Measurements from ENCODE around the gene CFAP61.

Gene CFAP61

GRCh38 chr20:20034486-20034885 is 17.8 kb upstream of the CFAP61 start:
- DNase-seq, result no peak

- DNase-seq, result no peak
Measured at GRCh38 chr20:20036756-20037155, 15.6 kb upstream of the CFAP61 start.

GRCh38 chr20:20037960-20038359 is 14.4 kb upstream of the CFAP61 start:
- no peak for DNase-seq

GRCh38 chr20:20038586-20038985 is 13.7 kb upstream of the CFAP61 start:
- DNase-seq, result no peak

- no peak for DNase-seq
Measured at GRCh38 chr20:20039752-20040387, 12.5 kb upstream of the CFAP61 start.

GRCh38 chr20:20051767-20052073 is 612 bp upstream of the CFAP61 start:
- DNase-seq, result no peak

- DNase-seq, result no peak
Measured at GRCh38 chr20:20060234-20060998, 8.1 kb downstream of the CFAP61 start.

GRCh38 chr20:20063941-20064702 is 11.8 kb downstream of the CFAP61 start:
- DNase-seq, result no peak

- DNase-seq, result no peak
Measured at GRCh38 chr20:20065361-20065760, 13.0 kb downstream of the CFAP61 start.

GRCh38 chr20:20070871-20071726 is 18.8 kb downstream of the CFAP61 start:
- DNase-seq, result no peak

- no peak for DNase-seq
Measured at GRCh38 chr20:20073801-20074371, 21.6 kb downstream of the CFAP61 start.

- no peak for DNase-seq
Measured at GRCh38 chr20:20075032-20075431, 22.7 kb downstream of the CFAP61 start.

- DNase-seq, result no peak
Measured at GRCh38 chr20:20076297-20077065, 24.1 kb downstream of the CFAP61 start.

- no peak for DNase-seq
Measured at GRCh38 chr20:20078041-20078440, 25.7 kb downstream of the CFAP61 start.

- no peak for DNase-seq
Measured at GRCh38 chr20:20079102-20079784, 26.9 kb downstream of the CFAP61 start.

GRCh38 chr20:20083807-20084206 is 31.5 kb downstream of the CFAP61 start:
- DNase-seq, result peak; percentile 24

GRCh38 chr20:20084296-20084752 is 32.0 kb downstream of the CFAP61 start:
- no peak for DNase-seq

- DNase-seq, result no peak
Measured at GRCh38 chr20:20085071-20085470, 32.7 kb downstream of the CFAP61 start.

GRCh38 chr20:20085812-20086211 is 33.5 kb downstream of the CFAP61 start:
- no peak for DNase-seq

- no peak for DNase-seq
Measured at GRCh38 chr20:20089018-20089417, 36.7 kb downstream of the CFAP61 start.

- DNase-seq, result no peak
Measured at GRCh38 chr20:20089939-20090338, 37.6 kb downstream of the CFAP61 start.
